GM18870 (cell line): ENCODE results near the gene OR5K1.

Experiments
- ATAC-seq: cut with Tn5 transposase; IDR thresholded peaks from one replicate; pipeline ENCODE4 v1.9.1; 2021; ENCODE audit warnings: moderate library complexity; ENCODE audit not compliant: unreplicated experiment

The OR5K1 gene

DNA sequence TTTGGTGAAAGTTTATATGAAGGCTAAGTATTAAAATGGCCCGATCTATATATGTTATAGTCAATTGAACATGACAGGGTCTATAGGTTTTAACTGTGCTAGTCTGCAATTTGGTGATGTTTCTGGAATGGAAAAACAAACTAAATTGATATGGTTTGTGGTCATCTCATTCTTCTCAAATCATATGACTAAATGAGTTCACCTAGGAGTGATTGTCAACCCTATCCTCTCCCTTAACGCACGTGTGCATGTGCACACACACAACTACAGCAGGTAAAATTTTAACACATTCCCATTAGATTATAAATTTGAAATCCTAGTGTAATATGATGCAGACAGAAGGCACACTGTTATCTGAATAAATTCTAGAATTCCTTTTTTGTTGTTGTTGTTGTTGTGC is 50.7 kb downstream of the OR5K1 start:
- ATAC-seq, result no peak

DNA sequence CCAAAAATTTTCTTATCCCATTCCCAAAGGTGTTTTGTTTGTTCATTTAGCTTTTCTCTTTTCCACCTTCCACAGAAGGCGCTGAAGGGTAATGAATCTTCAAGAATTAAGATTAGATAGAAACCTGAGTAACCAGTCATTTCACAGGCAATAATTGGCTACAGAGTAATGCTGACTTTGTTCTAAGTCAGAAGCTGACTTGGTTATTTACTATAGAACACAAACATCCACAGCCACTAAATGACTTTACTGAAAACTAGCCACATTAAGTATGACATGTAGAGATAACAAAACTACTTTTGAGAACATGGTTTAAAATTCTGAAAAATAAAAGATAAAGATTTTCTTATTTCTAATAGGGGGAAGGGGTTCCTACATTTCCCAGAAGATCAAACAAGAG is 51.9 kb downstream of the OR5K1 start:
- ATAC-seq, result no peak

DNA sequence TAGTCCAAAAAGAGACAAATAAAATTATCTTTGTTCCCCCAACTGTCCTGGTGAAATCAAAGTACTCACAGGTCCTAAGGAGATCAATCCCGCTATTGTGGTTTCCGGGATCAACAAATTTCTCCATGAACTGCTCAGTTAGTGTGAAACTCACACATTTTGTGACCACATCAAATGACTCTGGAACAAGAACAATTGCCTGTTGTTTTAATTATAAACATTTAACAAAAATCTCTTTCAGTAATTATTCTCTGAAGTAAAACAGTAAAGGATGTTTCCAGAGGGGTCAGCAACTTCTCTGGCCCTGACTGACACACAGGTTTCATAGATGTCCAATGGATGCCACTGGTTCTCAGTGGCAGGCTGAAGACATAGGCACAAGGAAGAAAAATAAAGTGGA is 55.8 kb downstream of the OR5K1 start:
- no peak for ATAC-seq

GRCh38 chr3:98519351-98519750 is 56.4 kb downstream of the OR5K1 start:
- no peak for ATAC-seq

GRCh38 chr3:98521897-98522543 is 59.0 kb downstream of the OR5K1 start:
- peak; percentile 41 for ATAC-seq
